Ishikawa (cell line): Measurements from ENCODE around the gene PDE11A.

Source experiments
- CEBPB ChIP-seq: IDR thresholded peaks from 2 replicates; pipeline ENCODE4 v1.6.1; 2012
- EGR1 ChIP-seq: IDR thresholded peaks from 2 replicates; pipeline ENCODE4 v1.6.1; 2012
- EP300 ChIP-seq: IDR thresholded peaks from 2 replicates; pipeline ENCODE4 v1.6.1; 2012; ENCODE audit warnings: borderline replicate concordance
- FOXM1 ChIP-seq: IDR thresholded peaks from 2 replicates; pipeline ENCODE4 v1.6.1; 2012; ENCODE audit warnings: low read depth, borderline replicate concordance
- MAX ChIP-seq: IDR thresholded peaks from 2 replicates; pipeline ENCODE4 v1.6.1; 2012
- NFIC ChIP-seq: IDR thresholded peaks from 2 replicates; pipeline ENCODE4 v1.6.1; 2012
- TCF12 ChIP-seq: IDR thresholded peaks from 2 replicates; pipeline ENCODE4 v1.6.1; 2012; ENCODE audit warnings: low read depth
- TF ChIP-seq, protein P1 (sequence below): IDR thresholded peaks from 2 replicates; pipeline ENCODE4 v1.6.1; 2012
- TF ChIP-seq, protein P2 (sequence below): IDR thresholded peaks from 2 replicates; pipeline ENCODE4 v1.6.1; 2012; ENCODE audit warnings: low read depth, mild to moderate bottlenecking

DNA sequence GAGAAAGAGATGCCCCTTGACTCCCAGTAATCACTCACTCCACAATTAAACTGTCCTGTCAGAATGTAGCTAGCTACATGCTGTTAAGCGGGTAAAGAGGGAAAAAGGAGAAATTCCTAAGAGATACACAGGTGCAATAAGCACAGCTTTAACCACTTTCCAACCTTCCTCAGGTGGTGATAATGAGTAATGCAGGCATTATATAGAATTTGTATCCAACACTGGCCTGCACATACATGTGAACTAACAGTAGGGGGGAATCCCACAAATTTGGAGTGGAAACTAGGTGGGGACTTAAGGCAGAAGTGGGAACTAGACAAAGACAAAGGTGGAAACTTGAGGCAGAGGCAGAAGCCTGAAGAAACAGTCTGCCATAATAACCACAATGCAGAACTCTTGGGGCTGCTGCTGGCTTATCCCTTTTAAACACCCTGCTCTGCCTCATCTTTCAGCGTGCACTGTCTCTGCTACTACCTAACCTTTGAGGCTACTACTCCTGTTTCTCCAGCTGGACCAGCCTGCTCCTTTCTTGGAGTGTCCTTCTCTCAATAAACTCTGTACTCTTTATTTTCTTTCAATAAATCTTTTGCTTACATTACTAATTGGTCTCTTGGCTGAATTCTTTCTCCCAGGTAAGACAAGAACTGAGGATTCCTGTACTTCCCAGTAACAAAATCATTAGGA lies 259.7 kb downstream of the PDE11A start:
- no peak for TF ChIP-seq NFIC
- TF ChIP-seq, protein P1, sequence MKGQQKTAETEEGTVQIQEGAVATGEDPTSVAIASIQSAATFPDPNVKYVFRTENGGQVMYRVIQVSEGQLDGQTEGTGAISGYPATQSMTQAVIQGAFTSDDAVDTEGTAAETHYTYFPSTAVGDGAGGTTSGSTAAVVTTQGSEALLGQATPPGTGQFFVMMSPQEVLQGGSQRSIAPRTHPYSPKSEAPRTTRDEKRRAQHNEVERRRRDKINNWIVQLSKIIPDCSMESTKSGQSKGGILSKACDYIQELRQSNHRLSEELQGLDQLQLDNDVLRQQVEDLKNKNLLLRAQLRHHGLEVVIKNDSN = no peak
- no peak for TF ChIP-seq CEBPB
- TF ChIP-seq, protein P2, sequence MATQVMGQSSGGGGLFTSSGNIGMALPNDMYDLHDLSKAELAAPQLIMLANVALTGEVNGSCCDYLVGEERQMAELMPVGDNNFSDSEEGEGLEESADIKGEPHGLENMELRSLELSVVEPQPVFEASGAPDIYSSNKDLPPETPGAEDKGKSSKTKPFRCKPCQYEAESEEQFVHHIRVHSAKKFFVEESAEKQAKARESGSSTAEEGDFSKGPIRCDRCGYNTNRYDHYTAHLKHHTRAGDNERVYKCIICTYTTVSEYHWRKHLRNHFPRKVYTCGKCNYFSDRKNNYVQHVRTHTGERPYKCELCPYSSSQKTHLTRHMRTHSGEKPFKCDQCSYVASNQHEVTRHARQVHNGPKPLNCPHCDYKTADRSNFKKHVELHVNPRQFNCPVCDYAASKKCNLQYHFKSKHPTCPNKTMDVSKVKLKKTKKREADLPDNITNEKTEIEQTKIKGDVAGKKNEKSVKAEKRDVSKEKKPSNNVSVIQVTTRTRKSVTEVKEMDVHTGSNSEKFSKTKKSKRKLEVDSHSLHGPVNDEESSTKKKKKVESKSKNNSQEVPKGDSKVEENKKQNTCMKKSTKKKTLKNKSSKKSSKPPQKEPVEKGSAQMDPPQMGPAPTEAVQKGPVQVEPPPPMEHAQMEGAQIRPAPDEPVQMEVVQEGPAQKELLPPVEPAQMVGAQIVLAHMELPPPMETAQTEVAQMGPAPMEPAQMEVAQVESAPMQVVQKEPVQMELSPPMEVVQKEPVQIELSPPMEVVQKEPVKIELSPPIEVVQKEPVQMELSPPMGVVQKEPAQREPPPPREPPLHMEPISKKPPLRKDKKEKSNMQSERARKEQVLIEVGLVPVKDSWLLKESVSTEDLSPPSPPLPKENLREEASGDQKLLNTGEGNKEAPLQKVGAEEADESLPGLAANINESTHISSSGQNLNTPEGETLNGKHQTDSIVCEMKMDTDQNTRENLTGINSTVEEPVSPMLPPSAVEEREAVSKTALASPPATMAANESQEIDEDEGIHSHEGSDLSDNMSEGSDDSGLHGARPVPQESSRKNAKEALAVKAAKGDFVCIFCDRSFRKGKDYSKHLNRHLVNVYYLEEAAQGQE = no peak
- no peak for TF ChIP-seq TCF12
- TF ChIP-seq FOXM1 = no peak
- no peak for TF ChIP-seq EP300
- TF ChIP-seq MAX = no peak
- TF ChIP-seq EGR1 = no peak
